PC-9 (cell line): ENCODE results near the gene ULK1. TPM values are rescaled to one million over a fixed set of nuclear protein-coding genes. Genes with fewer than 3 reads are reported as not detected.

Experiments used
- BruUV-seq: library from RNA; stranded (reverse); fragments of 400-500 nt; replicated peaks from 2 replicates; lab custom pipeline; 2021; lab: Mats Ljungman, UMichigan
- CTCF ChIA-PET: fragments of 300-600 bp; sonication (Branson Sonifier 250); formaldehyde crosslinking; loops from one replicate; lab custom pipeline; 2022; ENCODE audit warnings: antibody characterized with exemption; lab: Charles Lee
- POLR2A ChIA-PET: fragments of 300-600 bp; sonication (Branson Sonifier 250); formaldehyde crosslinking; loops from one replicate; lab custom pipeline; 2022; ENCODE audit warnings: antibody characterized with exemption; ENCODE audit not compliant: unreplicated experiment; lab: Charles Lee
- DNase-seq, 2 experiments: peaks; one replicate each; pipeline versions ENCODE4 v3.0.0 to v3.0.0-alpha.2; 2015 to 2022; ENCODE audit warnings: mixed read lengths in 1 of 2
- H2AFZ ChIP-seq: fragments of 200-600 bp; sonication (generic); 2 replicates; pipeline ENCODE4 v1.8.1; 2017; ENCODE audit warnings: antibody characterized with exemption
- H3F3A ChIP-seq: fragments of 200-600 bp; sonication (generic); 2 replicates; pipeline ENCODE4 v1.8.1; 2017; ENCODE audit warnings: antibody characterized with exemption, mild to moderate bottlenecking, low read depth; ENCODE audit not compliant: insufficient read depth
- H3K27ac ChIP-seq: fragments of 200-600 bp; sonication (generic); 2 replicates; pipeline ENCODE4 v1.6.1; 2016; ENCODE audit warnings: mixed run types
- H3K27me3 ChIP-seq: fragments of 200-600 bp; sonication (generic); 2 replicates; pipeline ENCODE4 v1.6.1; 2016; ENCODE audit warnings: low read depth, mixed run types; ENCODE audit not compliant: insufficient read depth
- H3K36me3 ChIP-seq: fragments of 200-600 bp; sonication (generic); 2 replicates; pipeline ENCODE4 v1.6.1; 2016; ENCODE audit warnings: low read depth, mixed run types
- H3K4me1 ChIP-seq: fragments of 200-600 bp; sonication (generic); replicated peaks from 2 replicates; pipeline ENCODE4 v1.6.1; 2016; ENCODE audit warnings: mixed run types; ENCODE audit not compliant: insufficient read depth
- H3K4me2 ChIP-seq: fragments of 200-600 bp; sonication (generic); 2 replicates; pipeline ENCODE4 v1.6.1; 2017; ENCODE audit warnings: mixed run types
- H3K4me3 ChIP-seq: fragments of 200-600 bp; sonication (generic); 2 replicates; pipeline ENCODE4 v1.6.1; 2016; ENCODE audit warnings: mixed run types
- H3K79me2 ChIP-seq: fragments of 200-600 bp; sonication (generic); 2 replicates; pipeline ENCODE4 v1.6.1; 2017; ENCODE audit warnings: low read depth, mixed run types
- H3K9me2 ChIP-seq: fragments of 200-600 bp; sonication (generic); 2 replicates; pipeline ENCODE4 v1.8.1; 2017; ENCODE audit warnings: mild to moderate bottlenecking; ENCODE audit not compliant: insufficient read depth
- H3K9me3 ChIP-seq: fragments of 200-600 bp; sonication (generic); 2 replicates; pipeline ENCODE4 v1.8.1; 2016; ENCODE audit warnings: low read depth; ENCODE audit not compliant: insufficient read depth
- H4K20me1 ChIP-seq: fragments of 200-600 bp; sonication (generic); 2 replicates; pipeline ENCODE4 v1.8.1; 2017; ENCODE audit not compliant: insufficient read depth
- CTCF ChIP-seq: fragments of 200-600 bp; sonication (generic); conservative IDR thresholded peaks from 2 replicates; pipeline ENCODE4 v1.6.1; 2017; ENCODE audit warnings: mixed run types, antibody characterized with exemption, mild to moderate bottlenecking, moderate library complexity
- EZH2 ChIP-seq: fragments of 200-600 bp; sonication (generic); IDR thresholded peaks from 2 replicates; pipeline ENCODE4 v1.8.0; 2017; ENCODE audit warnings: antibody characterized with exemption, low read depth
- intact Hi-C: fragments of 100-400 bp; cut with micrococcal nuclease; formaldehyde crosslinking; loops from one replicate; pipeline ENCODE4 v1.10.0; 2022; ENCODE audit not compliant: unreplicated experiment
- total RNA-seq: library from RNA; stranded (reverse); gene quantifications from 2 replicates; pipeline ENCODE4 v1.2.3, GENCODE V29; 2021

Gene ULK1
- total RNA-seq, 1 experiment from 2014 or later = 70.5 TPM

GRCh38 chr12:131905630-131906091 is 11.2 kb downstream of the ULK1 start:
- Histone ChIP-seq H3K4me2 (no peak overlapping the region), H3K36me3 (0 out of 2 replicates have a peak, but pooled peaks cover 5% of the 10 kb centered on the region), H3K27ac (no peak overlapping the region), H3K9me2 (no peaks in the 10 kb centered on the region), H3K4me1 (peaks cover 1% of the 10 kb centered on the region), H4K20me1 (peaks cover 43% of the 10 kb centered on the region), H2AFZ (no peak overlapping the region), H3K79me2 (0 out of 2 replicates have a peak, but pooled peaks cover 5% of the 10 kb centered on the region), H3K9me3 (no peaks in the 10 kb centered on the region), H3F3A (peaks cover 7% of the 10 kb centered on the region; the same call in 1 of the 2 replicates), H3K4me3 (no peak overlapping the region), H3K27me3 (no peaks in the 10 kb centered on the region)
- TF ChIP-seq CTCF = no peak
- no peak for TF ChIP-seq EZH2
- POLR2A ChIA-PET = no interaction called here
- CTCF ChIA-PET = no interaction called here
- DNase-seq = no peak
- no TSS peak for BruUV-seq
- intact Hi-C loops = no loop called here

- CTCF ChIA-PET = no interaction called here
- Histone ChIP-seq H3K27me3 (no peaks in the 10 kb centered on the region), H2AFZ (no peak overlapping the region), H3K4me2 (no peak overlapping the region), H3K4me3 (no peak overlapping the region), H3K9me3 (no peaks in the 10 kb centered on the region), H3K4me1 (no peaks in the 10 kb centered on the region), H3F3A (peaks cover 7% of the 10 kb centered on the region; the same call in 1 of the 2 replicates), H4K20me1 (peaks cover 30% of the 10 kb centered on the region), H3K27ac (no peak overlapping the region), H3K9me2 (no peaks in the 10 kb centered on the region), H3K36me3 (peaks cover 13% of the 10 kb centered on the region), H3K79me2 (no peaks in the 10 kb centered on the region)
- BruUV-seq = no TSS peak
- POLR2A ChIA-PET = no interaction called here
- TF ChIP-seq CTCF (no peak), EZH2 (no peak)
- intact Hi-C loops = no loop called here
- no peak for DNase-seq
Measured at GRCh38 chr12:131907379-131908091, 13.1 kb downstream of the ULK1 start.

GRCh38 chr12:131908092-131909080 is 14.0 kb downstream of the ULK1 start:
- Histone ChIP-seq H3K4me1 (no peaks in the 10 kb centered on the region), H2AFZ (no peak overlapping the region), H3K27ac (no peak overlapping the region), H3F3A (peaks cover 7% of the 10 kb centered on the region; the same call in 1 of the 2 replicates), H3K4me3 (no peak overlapping the region), H3K27me3 (no peaks in the 10 kb centered on the region), H3K9me3 (no peaks in the 10 kb centered on the region), H4K20me1 (peaks cover 22% of the 10 kb centered on the region), H3K9me2 (no peaks in the 10 kb centered on the region), H3K79me2 (no peaks in the 10 kb centered on the region), H3K4me2 (no peak overlapping the region), H3K36me3 (peaks cover 13% of the 10 kb centered on the region)
- POLR2A ChIA-PET = no interaction called here
- intact Hi-C loops = no loop called here
- BruUV-seq = no TSS peak
- no peak for DNase-seq
- TF ChIP-seq CTCF = no peak
- TF ChIP-seq EZH2 = no peak
- CTCF ChIA-PET = no interaction called here
